GM12864 (cell line): ENCODE data around the gene ANAPC16.

Experiments
- DNase-seq: peaks from one replicate; pipeline ENCODE4 v3.0.0-alpha.2; 2011; ENCODE audit warnings: low read depth
- H3K4me3 ChIP-seq: 2 replicates; pipeline ENCODE4 v1.5.1; 2011; ENCODE audit warnings: mild to moderate bottlenecking, low read depth, low read length, control low read depth
- TF ChIP-seq, protein P1 (sequence below): IDR thresholded peaks from 2 replicates; pipeline ENCODE4 v1.5.1; 2011; ENCODE audit warnings: low read depth, mild to moderate bottlenecking, moderate library complexity, low read length, control low read depth, inconsistent platforms; ENCODE audit errors: missing control alignments

Gene ANAPC16

DNA sequence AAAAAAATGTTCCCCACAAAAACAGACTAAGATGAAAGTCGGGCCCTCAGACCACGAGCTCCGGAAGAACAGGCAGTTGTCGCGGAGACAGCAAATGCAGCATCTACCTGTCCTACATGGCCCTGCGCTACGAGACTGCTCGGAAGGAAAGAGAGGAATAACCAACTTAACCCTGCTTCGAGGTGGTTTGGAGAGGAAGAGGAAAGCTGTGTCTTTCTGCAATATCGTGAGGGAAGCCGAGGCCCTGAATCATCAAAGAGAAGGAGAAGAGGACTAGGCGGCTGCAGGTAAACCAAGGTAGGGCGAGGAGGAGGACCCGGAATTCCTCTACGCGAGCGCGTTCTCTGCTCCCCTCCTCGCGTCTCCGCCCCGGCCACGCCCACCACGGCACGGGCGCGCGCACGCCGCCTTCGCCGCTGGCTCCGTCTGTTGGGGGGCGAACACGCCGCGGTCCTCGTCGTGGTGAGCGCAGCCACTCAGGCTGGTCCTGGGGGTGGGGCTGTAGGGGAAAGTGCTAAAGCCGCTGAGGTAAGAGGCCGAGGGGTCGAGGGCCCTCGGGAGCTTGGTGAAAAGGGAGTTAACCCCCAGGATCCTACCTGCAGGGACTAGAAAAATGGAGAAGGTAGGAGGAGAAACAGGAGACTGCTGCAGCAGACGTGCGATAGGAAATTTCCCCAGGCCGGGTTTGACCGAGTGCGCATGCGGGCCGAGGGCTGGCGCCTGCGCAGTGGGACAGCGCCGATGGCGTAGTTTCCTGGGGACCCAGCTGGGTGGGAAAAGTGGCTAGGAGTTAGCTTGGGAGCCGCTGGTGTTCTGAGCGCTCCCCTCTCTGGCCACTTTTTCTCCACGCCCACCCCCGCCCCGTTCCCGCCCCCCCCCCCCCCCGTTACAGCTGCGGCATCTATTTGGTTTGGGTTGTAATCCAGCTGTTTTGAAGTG, at the start of gene ANAPC16, which contains the start of gene ASCC1:
Gene ANAPC16 (plus strand): TSS at position 402 of the 939 bp plus-strand sequence. CDS start 7,903 bp downstream, outside the sequence.
Gene ASCC1 (minus strand): TSS at position 666 of the 939 bp plus-strand sequence. CDS start 2,978 bp downstream, outside the sequence.
- TF ChIP-seq, protein P1, sequence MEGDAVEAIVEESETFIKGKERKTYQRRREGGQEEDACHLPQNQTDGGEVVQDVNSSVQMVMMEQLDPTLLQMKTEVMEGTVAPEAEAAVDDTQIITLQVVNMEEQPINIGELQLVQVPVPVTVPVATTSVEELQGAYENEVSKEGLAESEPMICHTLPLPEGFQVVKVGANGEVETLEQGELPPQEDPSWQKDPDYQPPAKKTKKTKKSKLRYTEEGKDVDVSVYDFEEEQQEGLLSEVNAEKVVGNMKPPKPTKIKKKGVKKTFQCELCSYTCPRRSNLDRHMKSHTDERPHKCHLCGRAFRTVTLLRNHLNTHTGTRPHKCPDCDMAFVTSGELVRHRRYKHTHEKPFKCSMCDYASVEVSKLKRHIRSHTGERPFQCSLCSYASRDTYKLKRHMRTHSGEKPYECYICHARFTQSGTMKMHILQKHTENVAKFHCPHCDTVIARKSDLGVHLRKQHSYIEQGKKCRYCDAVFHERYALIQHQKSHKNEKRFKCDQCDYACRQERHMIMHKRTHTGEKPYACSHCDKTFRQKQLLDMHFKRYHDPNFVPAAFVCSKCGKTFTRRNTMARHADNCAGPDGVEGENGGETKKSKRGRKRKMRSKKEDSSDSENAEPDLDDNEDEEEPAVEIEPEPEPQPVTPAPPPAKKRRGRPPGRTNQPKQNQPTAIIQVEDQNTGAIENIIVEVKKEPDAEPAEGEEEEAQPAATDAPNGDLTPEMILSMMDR = no peak
- peak within 1 kb of the TSS; percentile 61 for H3K4me3 ChIP-seq
- peak; percentile 73 for DNase-seq

GRCh38 chr10:72167118-72167517, 48.7 kb upstream of the ANAPC16 start:
- TF ChIP-seq, protein P1 = no peak
- DNase-seq = no peak
- H3K4me3 ChIP-seq = no peak overlapping the region

- TF ChIP-seq, protein P1 = no peak
- DNase-seq = no peak
- H3K4me3 ChIP-seq = no peak overlapping the region
Measured at GRCh38 chr10:72170263-72170662, 45.5 kb upstream of the ANAPC16 start.

DNA sequence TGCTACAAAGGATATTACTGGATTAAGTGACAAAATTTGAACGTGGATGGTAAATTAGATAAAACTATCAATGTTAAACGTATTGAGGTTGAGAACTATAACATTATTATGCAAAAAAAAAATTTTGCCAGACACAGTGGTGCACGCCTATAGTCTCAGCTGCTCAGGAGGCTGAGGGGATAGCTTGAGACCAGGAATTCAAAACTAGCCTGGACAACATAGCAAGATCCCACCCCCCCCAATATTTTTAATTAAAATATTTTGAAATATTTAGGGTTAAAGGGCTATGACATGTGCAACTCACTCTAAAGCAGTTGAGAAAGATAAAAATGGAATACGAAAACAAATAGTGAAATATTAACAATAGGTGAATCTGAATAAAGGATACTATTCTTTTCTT, 45.1 kb upstream of the ANAPC16 start:
- H3K4me3 ChIP-seq = no peak overlapping the region
- DNase-seq = no peak
- TF ChIP-seq, protein P1 = no peak

DNA sequence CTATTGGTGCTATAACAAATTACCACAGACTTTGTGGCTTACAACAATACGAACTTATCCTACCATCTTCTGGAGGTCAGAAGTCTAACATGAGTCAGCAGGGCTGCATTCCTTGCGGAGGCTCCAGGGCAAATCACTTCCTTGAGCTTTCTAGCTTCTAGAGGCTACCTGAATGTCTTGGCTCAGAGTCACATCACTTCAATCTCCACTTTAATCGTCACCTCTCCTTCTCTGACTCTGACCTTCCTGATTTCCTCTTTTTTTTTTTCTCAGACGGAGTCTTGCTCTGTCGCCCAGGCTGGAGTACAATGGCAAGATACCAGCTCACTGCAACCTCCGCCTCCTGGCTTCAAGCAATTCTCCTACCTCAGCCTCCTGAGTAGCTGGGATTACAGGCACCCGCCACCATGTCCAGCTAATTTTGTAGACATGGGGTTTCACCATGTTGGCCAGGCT, 44.6 kb upstream of the ANAPC16 start:
- DNase-seq = no peak
- H3K4me3 ChIP-seq = no peak overlapping the region
- TF ChIP-seq, protein P1 = no peak

DNA sequence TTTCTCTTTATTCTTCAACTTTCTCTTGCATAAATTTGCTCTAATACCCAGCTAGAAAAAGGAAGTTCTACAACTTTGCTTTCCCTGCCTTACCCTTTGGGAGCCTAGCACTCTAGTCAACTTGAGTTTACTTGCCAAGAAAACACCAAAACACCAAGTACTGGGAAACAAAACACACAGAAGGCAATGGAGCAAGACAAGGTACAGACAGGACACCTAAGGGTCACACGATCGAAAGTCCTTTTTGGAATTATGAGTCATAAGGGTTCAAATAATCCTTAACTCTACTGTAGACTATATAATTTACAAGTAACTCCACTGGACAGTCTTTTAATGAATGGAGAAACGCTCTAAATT, 42.6 kb upstream of the ANAPC16 start:
- TF ChIP-seq, protein P1 = no peak
- H3K4me3 ChIP-seq = no peak overlapping the region
- peak; percentile 33 for DNase-seq
